ENCODE measurements around the gene BABAM2. TPM values are rescaled to one million over a fixed set of nuclear protein-coding genes. Genes with fewer than 3 reads are reported as not detected.

BABAM2 gene
- total and polyA plus RNA-seq, 4 donors: 9.9 to 17.0 (median 13.9) TPM

DNA sequence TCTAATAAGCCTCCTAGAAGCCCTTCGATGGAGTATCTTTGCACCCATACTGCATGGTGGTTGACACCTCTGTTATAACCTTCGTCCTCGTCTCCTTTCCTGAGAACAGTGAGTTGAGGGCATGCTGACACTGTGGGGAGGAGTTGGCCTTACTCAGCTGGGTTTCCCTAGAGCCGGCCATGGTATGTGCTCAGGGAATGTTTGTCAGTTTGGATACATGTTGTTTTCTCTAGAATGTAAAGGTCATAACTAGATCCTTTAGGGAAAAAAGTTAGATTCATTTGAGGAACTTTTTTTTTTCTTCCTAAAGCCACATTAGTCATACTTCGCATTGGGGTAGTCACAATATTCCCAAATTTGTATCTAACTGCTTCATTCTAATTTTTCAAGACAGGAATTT, 396.1 kb downstream of the BABAM2 start:
- H3K9me3 ChIP-seq (ENCODE audit: control insufficient read depth in 4 of 4, low read length in 3 of 4): no peaks in the 10 kb centered on the region
- H3K36me3 ChIP-seq (ENCODE audit: control insufficient read depth in 4 of 4, insufficient read depth in 3 of 4, low read depth in 1 of 4, low read length in 3 of 4): no peaks in the 10 kb centered on the region
- no peak for DNase-seq (ENCODE audit: low spot score)
- TF ChIP-seq ZBTB33 (IDR thresholded peaks at IDR 0.05) (no peak), CTCF (IDR thresholded peaks at IDR 0.05; ENCODE audit: low read depth, low read length, missing input control) (no peak), FOXA1 (IDR thresholded peaks at IDR 0.05) (no peak), JUND (IDR thresholded peaks at IDR 0.05) (no peak), FOXA2 (IDR thresholded peaks at IDR 0.05) (no peak)
- H3K4me3 ChIP-seq (ENCODE audit: low read depth in 1 of 3, low read length in 3 of 3): no peak overlapping the region
- H3K4me1 ChIP-seq (ENCODE audit: control insufficient read depth in 4 of 4, insufficient read depth in 4 of 4, low read length in 3 of 4): no peaks in the 10 kb centered on the region
- no peak overlapping the region for H3K9ac ChIP-seq (ENCODE audit: low read depth in 1 of 2, low read length in 2 of 2)
- H3K27me3 ChIP-seq (ENCODE audit: control insufficient read depth in 4 of 4, insufficient read depth in 4 of 4, low read length in 3 of 4): no peaks in the 10 kb centered on the region
- no peak overlapping the region for H3K27ac ChIP-seq (ENCODE audit: low read depth in 1 of 2, low read length in 2 of 2)
- WGBS: 87% methylated on average over 5 of the region's 5 CpGs

DNA sequence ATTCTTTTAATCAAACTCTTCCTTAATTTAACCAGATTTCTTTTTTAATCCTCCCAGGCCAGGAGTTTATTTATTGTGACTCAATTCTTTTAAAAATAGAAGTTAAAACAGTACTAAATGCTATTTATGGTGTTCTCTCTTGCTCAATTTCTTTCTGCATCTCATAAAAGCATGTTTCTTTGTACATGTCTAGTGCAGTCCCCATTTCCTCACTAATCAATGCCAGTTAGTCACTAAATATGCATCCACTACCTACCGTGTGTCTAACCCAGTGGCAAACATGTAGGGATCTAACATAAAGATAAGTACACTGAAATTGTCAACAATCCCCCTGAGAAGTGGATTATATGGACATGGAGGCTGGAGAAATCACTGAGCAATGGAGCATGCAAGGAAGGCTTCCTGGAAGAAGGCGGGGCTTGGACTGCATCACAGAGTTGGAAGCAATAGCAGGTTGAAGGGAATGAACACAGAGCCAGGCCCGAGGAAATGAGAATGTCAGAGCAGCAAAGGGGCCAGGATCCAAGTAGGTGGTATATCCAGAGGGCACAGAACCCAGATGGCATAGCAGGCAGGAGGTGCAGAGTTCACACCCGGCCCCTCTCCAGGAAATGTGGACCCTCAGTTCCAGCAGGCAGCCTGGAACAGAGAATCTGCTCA, 396.9 kb downstream of the BABAM2 start:
- H3K27ac ChIP-seq (ENCODE audit: low read depth in 1 of 2, low read length in 2 of 2): no peak overlapping the region
- no peaks in the 10 kb centered on the region for H3K27me3 ChIP-seq (ENCODE audit: control insufficient read depth in 4 of 4, insufficient read depth in 4 of 4, low read length in 3 of 4)
- H3K4me3 ChIP-seq (ENCODE audit: low read depth in 1 of 3, low read length in 3 of 3): no peak overlapping the region
- DNase-seq (ENCODE audit: low spot score): no peak
- H3K36me3 ChIP-seq (ENCODE audit: control insufficient read depth in 4 of 4, insufficient read depth in 3 of 4, low read depth in 1 of 4, low read length in 3 of 4): no peaks in the 10 kb centered on the region
- 89% methylated on average over 4 of the region's 4 CpGs for WGBS
- no peaks in the 10 kb centered on the region for H3K4me1 ChIP-seq (ENCODE audit: control insufficient read depth in 4 of 4, insufficient read depth in 4 of 4, low read length in 3 of 4)
- no peaks in the 10 kb centered on the region for H3K9me3 ChIP-seq (ENCODE audit: control insufficient read depth in 4 of 4, low read length in 3 of 4)
- no peak for TF ChIP-seq CTCF (IDR thresholded peaks at IDR 0.05; ENCODE audit: low read depth, low read length, missing input control)
- TF ChIP-seq HNF4A (conservative IDR thresholded peaks at IDR 0.05): no peak
- no peak for TF ChIP-seq HNF4G (IDR thresholded peaks at IDR 0.05)
- TF ChIP-seq, protein P1, sequence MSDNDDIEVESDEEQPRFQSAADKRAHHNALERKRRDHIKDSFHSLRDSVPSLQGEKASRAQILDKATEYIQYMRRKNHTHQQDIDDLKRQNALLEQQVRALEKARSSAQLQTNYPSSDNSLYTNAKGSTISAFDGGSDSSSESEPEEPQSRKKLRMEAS (IDR thresholded peaks at IDR 0.05): no peak
- TF ChIP-seq ZBTB33 (IDR thresholded peaks at IDR 0.05): no peak
- TF ChIP-seq FOXA1 (IDR thresholded peaks at IDR 0.05): no peak
- H3K9ac ChIP-seq (ENCODE audit: low read depth in 1 of 2, low read length in 2 of 2): no peak overlapping the region

All from liver (tissue), 9 donors.